ENCODE data around the gene TMA7B. TPM values are rescaled to one million over a fixed set of nuclear protein-coding genes. Genes with fewer than 3 reads are reported as not detected.

TMA7B gene
- total RNA-seq, 3 donors from 2014 or later (not counting 1 experiment from before 2014, with no cell fraction given) = 2.6 to 8.7 (median 6.7) TPM

DNA sequence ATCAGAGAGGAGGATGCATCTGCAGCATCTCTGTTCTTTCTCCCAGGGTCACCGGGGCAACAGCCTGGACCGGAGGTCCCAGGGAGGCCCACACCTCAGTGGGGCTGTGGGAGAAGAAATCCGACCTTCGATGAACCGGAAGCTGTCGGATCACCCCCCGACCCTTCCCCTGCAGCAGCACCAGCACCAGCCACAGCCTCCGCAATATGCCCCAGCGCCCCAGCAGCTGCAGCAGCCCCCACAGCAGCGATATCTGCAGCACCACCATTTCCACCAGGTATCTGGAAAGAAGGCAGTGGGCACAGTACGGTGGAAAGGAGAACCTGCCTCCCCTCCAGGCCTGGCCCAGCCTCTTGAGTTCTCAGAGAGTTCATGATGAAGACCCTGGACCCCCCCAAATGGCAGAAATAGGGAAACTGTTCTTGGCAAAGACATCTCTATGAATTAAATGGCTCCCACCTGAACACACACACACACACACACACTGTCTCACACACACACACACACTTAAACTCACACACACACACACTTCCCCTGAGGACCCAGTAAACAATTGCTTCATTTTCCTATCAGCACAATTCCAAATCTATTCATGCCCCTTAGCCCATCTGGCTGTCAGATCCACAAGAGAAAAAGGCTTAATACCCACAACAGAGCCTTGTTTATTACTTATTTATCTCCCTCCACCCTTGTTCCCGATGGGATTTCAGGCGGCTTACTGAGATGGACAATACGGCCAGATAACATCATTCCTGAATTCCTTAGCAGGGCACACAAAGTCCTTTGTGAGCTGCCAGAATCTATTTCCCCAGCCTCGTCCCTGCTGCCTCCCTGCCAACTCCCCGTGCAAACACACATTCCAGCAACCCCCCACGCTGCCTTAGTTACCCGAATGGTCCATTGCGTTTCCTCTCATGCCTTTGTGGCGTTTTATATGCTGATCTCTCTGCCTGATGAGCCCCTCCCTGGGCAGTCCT is 8.1 kb downstream of the TMA7B start:
- H3K4me1 Mint-ChIP-seq = peaks cover 10 to 26% of the 10 kb centered on the region in 2 donors
- peaks cover 46% of the 10 kb centered on the region for H3K36me3 Mint-ChIP-seq
- intact Hi-C loops (cut with micrococcal nuclease) = no loop called here
- H3K9me3 Mint-ChIP-seq = no peaks in the 10 kb centered on the region
- 89% methylated on average over 20 of the region's 20 CpGs for WGBS (ENCODE audit: insufficient coverage)
- ATAC-seq = no peak
- no peaks in the 10 kb centered on the region for H3K27me3 Mint-ChIP-seq (ENCODE audit: low read depth in 2 of 2)
- DNase-seq = no peak
- no peak overlapping the region for H3K4me3 ChIP-seq (ENCODE audit: low read length)
- no peaks in the 10 kb centered on the region for H3K27me3 ChIP-seq (ENCODE audit: control insufficient read depth, insufficient read depth, low read length)
- H3K9me3 ChIP-seq (ENCODE audit: control insufficient read depth, insufficient read depth, low read length) = no peaks in the 10 kb centered on the region
- peaks cover 92% of the 10 kb centered on the region for H3K36me3 ChIP-seq (ENCODE audit: control insufficient read depth, insufficient read depth, low read length)
- H3K27ac ChIP-seq (ENCODE audit: low read length) = no peak overlapping the region
- no peak overlapping the region for H3K4me3 Mint-ChIP-seq
- H3K27ac Mint-ChIP-seq = no peak overlapping the region
- peaks cover 2% of the 10 kb centered on the region for H3K4me1 ChIP-seq (ENCODE audit: control insufficient read depth, insufficient read depth, low read length)
- TF ChIP-seq, protein P1, sequence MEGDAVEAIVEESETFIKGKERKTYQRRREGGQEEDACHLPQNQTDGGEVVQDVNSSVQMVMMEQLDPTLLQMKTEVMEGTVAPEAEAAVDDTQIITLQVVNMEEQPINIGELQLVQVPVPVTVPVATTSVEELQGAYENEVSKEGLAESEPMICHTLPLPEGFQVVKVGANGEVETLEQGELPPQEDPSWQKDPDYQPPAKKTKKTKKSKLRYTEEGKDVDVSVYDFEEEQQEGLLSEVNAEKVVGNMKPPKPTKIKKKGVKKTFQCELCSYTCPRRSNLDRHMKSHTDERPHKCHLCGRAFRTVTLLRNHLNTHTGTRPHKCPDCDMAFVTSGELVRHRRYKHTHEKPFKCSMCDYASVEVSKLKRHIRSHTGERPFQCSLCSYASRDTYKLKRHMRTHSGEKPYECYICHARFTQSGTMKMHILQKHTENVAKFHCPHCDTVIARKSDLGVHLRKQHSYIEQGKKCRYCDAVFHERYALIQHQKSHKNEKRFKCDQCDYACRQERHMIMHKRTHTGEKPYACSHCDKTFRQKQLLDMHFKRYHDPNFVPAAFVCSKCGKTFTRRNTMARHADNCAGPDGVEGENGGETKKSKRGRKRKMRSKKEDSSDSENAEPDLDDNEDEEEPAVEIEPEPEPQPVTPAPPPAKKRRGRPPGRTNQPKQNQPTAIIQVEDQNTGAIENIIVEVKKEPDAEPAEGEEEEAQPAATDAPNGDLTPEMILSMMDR (IDR thresholded peaks at IDR 0.05) = no peak

DNA sequence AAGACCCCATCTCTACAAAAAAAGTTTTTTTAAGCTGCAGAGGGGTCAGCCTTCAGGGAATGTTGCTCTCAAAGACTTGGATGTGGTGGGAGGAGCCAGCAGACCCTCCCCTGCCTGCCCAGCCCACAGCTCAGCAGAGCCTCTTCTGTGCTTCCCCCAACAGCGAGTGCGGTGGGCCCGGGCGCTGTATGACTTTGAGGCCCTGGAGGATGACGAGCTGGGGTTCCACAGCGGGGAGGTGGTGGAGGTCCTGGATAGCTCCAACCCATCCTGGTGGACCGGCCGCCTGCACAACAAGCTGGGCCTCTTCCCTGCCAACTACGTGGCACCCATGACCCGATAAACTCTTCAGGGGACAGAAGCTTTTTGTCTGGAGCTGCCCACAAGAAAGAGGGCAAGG is 10.5 kb downstream of the TMA7B start:
- Histone ChIP-seq H3K4me3 (ENCODE audit: low read length) (no peak overlapping the region), H3K9me3 (ENCODE audit: control insufficient read depth, insufficient read depth, low read length) (no peaks in the 10 kb centered on the region), H3K4me1 (ENCODE audit: control insufficient read depth, insufficient read depth, low read length) (no peaks in the 10 kb centered on the region), H3K27me3 (ENCODE audit: control insufficient read depth, insufficient read depth, low read length) (no peaks in the 10 kb centered on the region), H3K36me3 (ENCODE audit: control insufficient read depth, insufficient read depth, low read length) (peaks cover 79% of the 10 kb centered on the region), H3K27ac (ENCODE audit: low read length) (no peak overlapping the region)
- H3K36me3 Mint-ChIP-seq = peaks cover 33% of the 10 kb centered on the region
- no peak for DNase-seq
- intact Hi-C loops (cut with micrococcal nuclease) = no loop called here
- H3K9me3 Mint-ChIP-seq = no peaks in the 10 kb centered on the region
- peaks cover 0 to 31% of the 10 kb centered on the region in 2 donors for H3K4me1 Mint-ChIP-seq
- no peaks in the 10 kb centered on the region for H3K27me3 Mint-ChIP-seq (ENCODE audit: low read depth in 2 of 2)
- H3K4me3 Mint-ChIP-seq = no peak overlapping the region
- no peak for ATAC-seq
- TF ChIP-seq, protein P1 (IDR thresholded peaks at IDR 0.05) = no peak
- 95% methylated on average over 10 of the region's 10 CpGs for whole genome bisulfite sequencing (ENCODE audit: insufficient coverage)
- H3K27ac Mint-ChIP-seq = no peak overlapping the region

DNA sequence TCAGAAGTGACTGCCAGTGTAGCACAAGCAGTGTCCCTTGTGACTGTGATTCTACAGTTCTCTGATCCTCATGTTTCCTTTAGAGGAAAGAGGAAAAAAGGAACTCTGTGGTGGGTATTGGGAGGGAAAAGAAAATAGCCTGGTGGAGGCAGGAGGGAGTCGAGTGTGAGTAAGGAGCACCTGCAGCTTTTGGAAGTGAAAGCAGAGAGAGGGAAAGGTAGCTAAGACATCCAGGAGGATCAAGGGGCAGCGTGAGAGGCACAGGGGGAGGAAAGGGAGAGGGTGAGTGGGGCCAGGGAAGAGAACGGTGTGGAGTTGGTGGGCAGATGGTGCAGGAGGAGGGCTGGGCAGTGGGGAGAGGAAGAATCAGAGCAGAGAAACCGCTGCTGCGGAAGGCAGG is 12.4 kb downstream of the TMA7B start:
- Histone ChIP-seq H3K4me1 (ENCODE audit: control insufficient read depth, insufficient read depth, low read length) (no peaks in the 10 kb centered on the region), H3K4me3 (ENCODE audit: low read length) (no peak overlapping the region), H3K27me3 (ENCODE audit: control insufficient read depth, insufficient read depth, low read length) (no peaks in the 10 kb centered on the region), H3K27ac (ENCODE audit: low read length) (no peak overlapping the region), H3K36me3 (ENCODE audit: control insufficient read depth, insufficient read depth, low read length) (peaks cover 60% of the 10 kb centered on the region), H3K9me3 (ENCODE audit: control insufficient read depth, insufficient read depth, low read length) (no peaks in the 10 kb centered on the region)
- H3K4me3 Mint-ChIP-seq = no peak overlapping the region
- DNase-seq = no peak
- no peaks in the 10 kb centered on the region for H3K27me3 Mint-ChIP-seq (ENCODE audit: low read depth in 2 of 2)
- H3K9me3 Mint-ChIP-seq = no peaks in the 10 kb centered on the region
- TF ChIP-seq, protein P1 (IDR thresholded peaks at IDR 0.05) = no peak
- 80% methylated on average over 5 of the region's 5 CpGs for WGBS (ENCODE audit: insufficient coverage)
- H3K36me3 Mint-ChIP-seq = peaks cover 15% of the 10 kb centered on the region
- intact Hi-C loops (cut with micrococcal nuclease) = no loop called here
- H3K27ac Mint-ChIP-seq = peak overlapping the region in 1 of 2 donors; percentile 69
- ATAC-seq = no peak
- peaks cover 0 to 36% of the 10 kb centered on the region in 2 donors for H3K4me1 Mint-ChIP-seq

All from natural killer cell (primary cell).